Left lung (tissue), 10 donors: ENCODE results near the gene PNMA8A. TPM values are rescaled to one million over a fixed set of nuclear protein-coding genes. Genes with fewer than 3 reads are reported as not detected.

Source experiments
- ATAC-seq: fragments of 200-7000 bp; cut with Tn5 transposase; one replicate; pipeline ENCODE4 v1.9.1; 2020; ENCODE audit warnings: moderate library complexity
- DNase-seq, 4 donors: peaks; one replicate each; pipeline ENCODE4 v3.0.0-alpha.2; 2013 to 2020
- H3K27ac ChIP-seq, 2 donors: fragments of 200-600 bp; sonication (generic) in 1 of 2; one replicate each; pipeline versions ENCODE4 v1.5.0 to v1.8.0; 2020 to 2021
- H3K27me3 ChIP-seq, 2 donors: fragments of 200-600 bp; sonication (generic) in 1 of 2; one replicate each; pipeline versions ENCODE4 v1.5.0 to v1.8.0; 2020 to 2021
- H3K36me3 ChIP-seq, 2 donors: fragments of 200-600 bp; sonication (generic) in 1 of 2; one replicate each; pipeline versions ENCODE4 v1.5.0 to v1.8.0; 2020 to 2021
- H3K4me1 ChIP-seq, 2 donors: fragments of 200-600 bp; one replicate each; pipeline ENCODE4 v1.8.0; 2021
- H3K4me3 ChIP-seq, 2 donors: fragments of 200-600 bp; sonication (generic) in 1 of 2; one replicate each; pipeline versions ENCODE4 v1.5.0 to v1.8.0; 2020 to 2021; ENCODE audit warnings: mild to moderate bottlenecking in 1 of 2
- H3K9me3 ChIP-seq, 2 donors: fragments of 200-600 bp; sonication (generic) in 1 of 2; one replicate each; pipeline versions ENCODE4 v1.5.0 to v1.8.0; 2020 to 2021
- intact Hi-C, 2 donors: fragments of 100-400 bp; cut with DNase I; formaldehyde crosslinking; loops; one replicate each; pipeline versions ENCODE4 v1.11.2 to v1.14.2; 2022
- polyA plus RNA-seq, 6 donors: library from polyadenylated mRNA; unstranded; fragments of 120-200 nt; gene quantifications; one replicate each; pipeline ENCODE4 v1.2.1, GENCODE V29; 2013; ENCODE audit not compliant: insufficient read length in 6 of 6
- total RNA-seq, 2 donors: library from RNA; stranded (reverse); fragmentation: NEBNext Ultra II Directional; extraction: Animal tissue kit (Norgen Biotek cat#: 25700); gene quantifications; one replicate each; pipeline ENCODE4 v1.2.1, GENCODE V29; 2021
- TF ChIP-seq, protein P1 (sequence below), 2 donors: fragments of 200-600 bp; sonication (generic) in 1 of 2; IDR thresholded peaks; one replicate each; pipeline versions ENCODE4 v1.5.0 to v1.8.0; 2021; ENCODE audit warnings: antibody characterized with exemption in 2 of 2
- donor health status: DM: no; HTN: yes; CAD: no.
- donor health status: DM: no; HTN: no; CAD: no.

Gene PNMA8A
- total and polyA plus RNA-seq, 8 donors: 1.5 to 17.2 (median 13.4) TPM

DNA sequence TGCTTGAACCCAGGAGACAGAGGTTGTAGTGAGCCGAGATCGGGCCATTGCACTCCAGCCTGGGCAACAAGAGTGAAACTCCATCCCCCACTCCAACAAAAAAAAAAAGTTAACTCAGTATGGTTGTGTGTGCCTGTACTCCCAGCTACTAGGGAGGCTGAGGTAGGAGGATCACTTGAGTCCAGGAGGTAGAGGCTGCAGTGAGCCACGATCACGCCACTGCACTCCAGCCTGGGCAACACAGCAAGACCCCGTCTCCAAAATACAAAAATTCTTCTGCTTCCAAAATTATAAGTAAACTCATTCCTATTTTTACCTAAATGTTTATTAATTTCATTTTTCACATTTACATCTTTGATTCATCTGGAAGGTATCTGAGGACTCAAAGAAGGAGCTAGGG is 14.4 kb downstream of the PNMA8A start:
- ATAC-seq (no peak), DNase-seq (no peak)
- Histone ChIP-seq H3K4me3 (no peak overlapping the region), H3K36me3 (no peaks in the 10 kb centered on the region), H3K4me1 (no peaks in the 10 kb centered on the region), H3K9me3 (no peaks in the 10 kb centered on the region), H3K27ac (no peak overlapping the region), H3K27me3 (peaks cover 0 to 38% of the 10 kb centered on the region in 2 donors)
- intact Hi-C loops: no loop called here
- TF ChIP-seq, protein P1, sequence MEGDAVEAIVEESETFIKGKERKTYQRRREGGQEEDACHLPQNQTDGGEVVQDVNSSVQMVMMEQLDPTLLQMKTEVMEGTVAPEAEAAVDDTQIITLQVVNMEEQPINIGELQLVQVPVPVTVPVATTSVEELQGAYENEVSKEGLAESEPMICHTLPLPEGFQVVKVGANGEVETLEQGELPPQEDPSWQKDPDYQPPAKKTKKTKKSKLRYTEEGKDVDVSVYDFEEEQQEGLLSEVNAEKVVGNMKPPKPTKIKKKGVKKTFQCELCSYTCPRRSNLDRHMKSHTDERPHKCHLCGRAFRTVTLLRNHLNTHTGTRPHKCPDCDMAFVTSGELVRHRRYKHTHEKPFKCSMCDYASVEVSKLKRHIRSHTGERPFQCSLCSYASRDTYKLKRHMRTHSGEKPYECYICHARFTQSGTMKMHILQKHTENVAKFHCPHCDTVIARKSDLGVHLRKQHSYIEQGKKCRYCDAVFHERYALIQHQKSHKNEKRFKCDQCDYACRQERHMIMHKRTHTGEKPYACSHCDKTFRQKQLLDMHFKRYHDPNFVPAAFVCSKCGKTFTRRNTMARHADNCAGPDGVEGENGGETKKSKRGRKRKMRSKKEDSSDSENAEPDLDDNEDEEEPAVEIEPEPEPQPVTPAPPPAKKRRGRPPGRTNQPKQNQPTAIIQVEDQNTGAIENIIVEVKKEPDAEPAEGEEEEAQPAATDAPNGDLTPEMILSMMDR (IDR thresholded peaks at IDR 0.05): no peak

DNA sequence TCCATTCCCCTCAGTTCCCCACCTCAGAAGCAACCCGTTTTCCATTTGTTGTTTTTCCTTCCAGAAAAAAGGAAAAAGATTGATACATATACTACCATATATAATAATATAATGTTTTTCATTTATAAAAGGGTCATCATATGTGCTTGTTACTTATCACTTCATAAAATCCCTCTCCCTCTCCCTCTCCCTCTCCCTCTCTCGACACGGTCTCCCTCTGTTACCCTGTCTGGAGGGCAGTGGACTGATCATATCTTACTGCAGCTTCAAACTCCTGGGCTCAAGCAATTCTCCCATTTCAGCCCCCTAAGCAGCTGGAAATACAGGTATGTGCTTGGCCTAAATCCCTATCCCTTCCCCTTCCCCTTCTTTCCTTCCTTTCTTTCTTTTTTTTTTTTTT is 17.1 kb downstream of the PNMA8A start:
- no peak for DNase-seq
- peaks cover 0 to 24% of the 10 kb centered on the region in 2 donors for H3K27me3 ChIP-seq
- no peaks in the 10 kb centered on the region for H3K36me3 ChIP-seq
- no peak overlapping the region for H3K4me3 ChIP-seq
- TF ChIP-seq, protein P1 (IDR thresholded peaks at IDR 0.05): no peak
- no peak overlapping the region for H3K27ac ChIP-seq
- no peaks in the 10 kb centered on the region for H3K9me3 ChIP-seq
- ATAC-seq: no peak
- no peaks in the 10 kb centered on the region for H3K4me1 ChIP-seq
- intact Hi-C loops: no loop called here

DNA sequence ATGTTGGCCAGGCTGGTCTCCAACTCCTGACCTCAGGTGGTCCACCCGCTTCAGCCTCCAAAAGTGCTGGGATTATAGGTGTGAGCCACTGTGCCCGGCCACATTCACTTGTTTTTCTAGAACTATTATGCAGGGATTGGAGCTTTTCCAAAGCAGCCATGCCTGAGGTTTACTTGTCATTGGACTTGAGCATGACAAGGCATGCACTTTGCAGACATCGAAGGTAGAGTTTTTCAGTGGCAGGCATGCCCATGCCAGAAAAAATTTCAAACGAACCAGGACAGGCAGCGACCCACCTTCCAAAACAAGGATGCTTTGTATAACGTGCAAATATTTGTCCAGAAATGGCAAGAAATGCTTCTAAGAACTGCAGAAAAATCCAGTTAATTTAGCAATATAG is 17.7 kb downstream of the PNMA8A start:
- ATAC-seq: no peak
- H3K9me3 ChIP-seq: no peaks in the 10 kb centered on the region
- H3K27me3 ChIP-seq: peaks cover 0 to 24% of the 10 kb centered on the region in 2 donors
- H3K4me1 ChIP-seq: no peaks in the 10 kb centered on the region
- intact Hi-C loops: no loop called here
- TF ChIP-seq, protein P1 (IDR thresholded peaks at IDR 0.05): no peak
- DNase-seq: no peak
- H3K4me3 ChIP-seq: no peak overlapping the region
- no peaks in the 10 kb centered on the region for H3K36me3 ChIP-seq
- H3K27ac ChIP-seq: no peak overlapping the region

DNA sequence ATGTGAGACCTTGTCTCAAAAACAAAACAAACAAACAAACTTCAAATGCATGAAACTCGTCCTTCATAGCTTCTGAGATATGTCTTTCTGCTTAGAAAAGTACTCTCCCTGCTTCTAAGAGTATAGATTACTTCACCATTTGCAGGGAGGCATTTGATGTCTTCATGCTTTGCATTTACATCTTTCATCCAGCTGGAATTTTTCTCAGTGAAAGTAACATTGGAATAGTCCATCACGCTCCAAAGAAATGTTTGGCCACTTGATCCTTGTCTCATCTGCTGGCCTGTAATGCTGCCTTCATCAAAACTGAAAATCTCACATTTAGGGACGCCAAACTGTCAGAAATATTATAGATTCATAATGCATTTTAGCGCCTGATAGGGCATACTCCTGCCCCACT is 19.2 kb downstream of the PNMA8A start:
- ATAC-seq (no peak), DNase-seq (no peak)
- intact Hi-C loops: no loop called here
- Histone ChIP-seq H3K9me3 (no peaks in the 10 kb centered on the region), H3K4me3 (no peak overlapping the region), H3K4me1 (no peaks in the 10 kb centered on the region), H3K27ac (no peak overlapping the region), H3K36me3 (no peaks in the 10 kb centered on the region), H3K27me3 (peaks cover 0 to 22% of the 10 kb centered on the region in 2 donors)
- TF ChIP-seq, protein P1 (IDR thresholded peaks at IDR 0.05): no peak

DNA sequence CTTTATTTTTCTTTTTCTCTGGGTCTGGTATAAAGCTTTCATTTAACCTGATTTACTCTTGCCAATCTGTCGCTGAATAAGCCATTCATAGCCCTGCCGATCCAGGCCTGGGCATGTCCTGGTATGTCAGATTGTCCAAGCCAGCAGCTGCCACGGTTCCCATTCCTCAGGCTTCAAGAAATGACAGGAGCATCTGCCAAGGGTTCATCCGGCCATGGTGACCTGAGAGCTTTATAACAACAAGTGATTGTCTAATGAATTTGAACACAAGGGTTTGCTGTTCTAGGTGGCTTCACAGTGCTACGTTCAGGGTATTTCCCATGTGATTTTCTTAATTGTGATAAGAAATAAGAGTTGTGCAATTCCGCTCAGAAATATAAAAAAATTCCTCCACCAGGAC is 20.0 kb downstream of the PNMA8A start:
- H3K27me3 ChIP-seq: peaks cover 0 to 14% of the 10 kb centered on the region in 2 donors
- intact Hi-C loops: no loop called here
- no peak for ATAC-seq
- H3K4me3 ChIP-seq: no peak overlapping the region
- no peak overlapping the region for H3K27ac ChIP-seq
- no peaks in the 10 kb centered on the region for H3K36me3 ChIP-seq
- H3K9me3 ChIP-seq: no peaks in the 10 kb centered on the region
- no peak for DNase-seq
- no peaks in the 10 kb centered on the region for H3K4me1 ChIP-seq
- TF ChIP-seq, protein P1 (IDR thresholded peaks at IDR 0.05): no peak
